ENCODE measurements around the gene SERTAD3. TPM values are rescaled to one million over a fixed set of nuclear protein-coding genes. Genes with fewer than 3 reads are reported as not detected.

The SERTAD3 gene
- polyA plus RNA-seq, 1 donor (not counting 4 experiments of a cell fraction or from before 2014, with no cell fraction given), result 11.8 TPM

GRCh38 chr19:40423938-40424337 is 20.2 kb downstream of the SERTAD3 start:
- Histone ChIP-seq H3K9me3 (ENCODE audit: control insufficient read depth, low read depth, low read length) (no peaks in the 10 kb centered on the region), H3K27ac (ENCODE audit: control insufficient read depth, insufficient read depth, low read length) (no peak overlapping the region), H3K4me2 (ENCODE audit: control insufficient read depth, extremely low read depth, insufficient read depth, low read depth, low read length) (peak overlapping the region; percentile 95), H3K9me1 (ENCODE audit: control insufficient read depth, extremely low read depth, insufficient read depth, low read length) (no peaks in the 10 kb centered on the region), H3K79me2 (ENCODE audit: control insufficient read depth, insufficient read depth, low read length) (peaks cover 28% of the 10 kb centered on the region), H4K20me1 (ENCODE audit: control insufficient read depth, extremely low read depth, insufficient read depth, low read length) (no peaks in the 10 kb centered on the region), H3K27me3 (ENCODE audit: control insufficient read depth, extremely low read depth, insufficient read depth, low read length) (no peaks in the 10 kb centered on the region), H3K9ac (ENCODE audit: control insufficient read depth, extremely low read depth, insufficient read depth, low read length) (no peak overlapping the region), H3K4me3 (ENCODE audit: control insufficient read depth in 2 of 3, extremely low read depth in 1 of 3, insufficient read depth in 2 of 3, low read depth in 1 of 3, low read length in 3 of 3) (peak overlapping the region in 1 of 3 experiments; percentile 22), H2AFZ (ENCODE audit: control insufficient read depth, low read length) (no peak overlapping the region), H3K36me3 (ENCODE audit: control insufficient read depth in 2 of 2, extremely low read depth in 1 of 2, insufficient read depth in 2 of 2, low read length in 2 of 2) (peaks cover 0 to 6% of the 10 kb centered on the region in 2 experiments), H3K4me1 (ENCODE audit: control insufficient read depth, extremely low read depth, insufficient read depth, low read length) (peaks cover 7% of the 10 kb centered on the region)
- dilution Hi-C loops (cut with MboI; ENCODE audit: extremely low pct_ligation_motif_present, low sequenced_read_pairs), result no loop called here
- TF ChIP-seq EZH2 (IDR thresholded peaks at IDR 0.05; ENCODE audit: low read length), result no peak
- TF ChIP-seq CTCF (optimal IDR thresholded peaks at IDR 0.05 in 1 of 3, IDR thresholded peaks at IDR 0.05 in 1 of 3, conservative IDR thresholded peaks at IDR 0.05 in 1 of 3; ENCODE audit: extremely low read depth in 1 of 3, insufficient read depth in 2 of 3, low read length in 3 of 3), result no peak
- no peak for FAIRE-seq
- no peak for DNase-seq (ENCODE audit: low read depth, low spot score)

- Histone ChIP-seq H3K9me1 (ENCODE audit: control insufficient read depth, extremely low read depth, insufficient read depth, low read length) (no peaks in the 10 kb centered on the region), H2AFZ (ENCODE audit: control insufficient read depth, low read length) (no peak overlapping the region), H3K4me2 (ENCODE audit: control insufficient read depth, extremely low read depth, insufficient read depth, low read depth, low read length) (no peak overlapping the region), H4K20me1 (ENCODE audit: control insufficient read depth, extremely low read depth, insufficient read depth, low read length) (no peaks in the 10 kb centered on the region), H3K9ac (ENCODE audit: control insufficient read depth, extremely low read depth, insufficient read depth, low read length) (no peak overlapping the region), H3K4me3 (ENCODE audit: control insufficient read depth in 2 of 3, extremely low read depth in 1 of 3, insufficient read depth in 2 of 3, low read depth in 1 of 3, low read length in 3 of 3) (no peak overlapping the region), H3K27me3 (ENCODE audit: control insufficient read depth, extremely low read depth, insufficient read depth, low read length) (no peaks in the 10 kb centered on the region), H3K36me3 (ENCODE audit: control insufficient read depth in 2 of 2, extremely low read depth in 1 of 2, insufficient read depth in 2 of 2, low read length in 2 of 2) (peaks cover 0 to 6% of the 10 kb centered on the region in 2 experiments), H3K27ac (ENCODE audit: control insufficient read depth, insufficient read depth, low read length) (no peak overlapping the region), H3K4me1 (ENCODE audit: control insufficient read depth, extremely low read depth, insufficient read depth, low read length) (peaks cover 7% of the 10 kb centered on the region), H3K9me3 (ENCODE audit: control insufficient read depth, low read depth, low read length) (no peaks in the 10 kb centered on the region), H3K79me2 (ENCODE audit: control insufficient read depth, insufficient read depth, low read length) (peaks cover 28% of the 10 kb centered on the region)
- FAIRE-seq (no peak), DNase-seq (ENCODE audit: low read depth, low spot score) (no peak)
- no peak for TF ChIP-seq EZH2 (IDR thresholded peaks at IDR 0.05; ENCODE audit: low read length)
- no peak for TF ChIP-seq CTCF (optimal IDR thresholded peaks at IDR 0.05 in 1 of 3, IDR thresholded peaks at IDR 0.05 in 1 of 3, conservative IDR thresholded peaks at IDR 0.05 in 1 of 3; ENCODE audit: extremely low read depth in 1 of 3, insufficient read depth in 2 of 3, low read length in 3 of 3)
- dilution Hi-C loops (cut with MboI; ENCODE audit: extremely low pct_ligation_motif_present, low sequenced_read_pairs), result no loop called here
These were observed 21.2 kb downstream of the SERTAD3 start for GRCh38 chr19:40422748-40423566.
